Lower lobe of right lung (tissue), 2 donors: ENCODE data around the gene RFTN1. TPM values are rescaled to one million over a fixed set of nuclear protein-coding genes. Genes with fewer than 3 reads are reported as not detected.
"Not testable (repeated sequence)": the region's sequence is repeated elsewhere in the genome, so short reads cannot be mapped to it uniquely, and the experiment has no call there.

Source experiments
- ATAC-seq, 2 donors: fragments of 200-7000 bp; cut with Tn5 transposase; one replicate each; pipeline ENCODE4 v1.9.1; 2020 to 2022; ENCODE audit warnings: mild to moderate bottlenecking in 2 of 2, moderate library complexity in 2 of 2
- DNase-seq: peaks from one replicate; pipeline ENCODE4 v3.0.0-alpha.2; 2020
- H3K27ac ChIP-seq: fragments of 200-600 bp; one replicate; pipeline ENCODE4 v1.8.0; 2022
- H3K27me3 ChIP-seq: fragments of 200-600 bp; one replicate; pipeline ENCODE4 v1.8.0; 2022; ENCODE audit warnings: low read depth
- H3K36me3 ChIP-seq: fragments of 200-600 bp; one replicate; pipeline ENCODE4 v1.8.0; 2022; ENCODE audit warnings: mild to moderate bottlenecking
- H3K4me1 ChIP-seq: fragments of 200-600 bp; one replicate; pipeline ENCODE4 v1.8.0; 2022
- H3K4me3 ChIP-seq: fragments of 200-600 bp; one replicate; pipeline ENCODE4 v1.8.0; 2022; ENCODE audit warnings: mild to moderate bottlenecking
- H3K9me3 ChIP-seq: fragments of 200-600 bp; one replicate; pipeline ENCODE4 v1.8.0; 2022
- CTCF ChIP-seq: fragments of 200-600 bp; IDR thresholded peaks from one replicate; pipeline ENCODE4 v1.8.0; 2022; ENCODE audit warnings: antibody characterized with exemption, mild to moderate bottlenecking
- intact Hi-C: fragments of 100-400 bp; cut with DNase I; formaldehyde crosslinking; loops from one replicate; pipeline ENCODE4 v1.11.0; 2022
- total RNA-seq: library from RNA; stranded (reverse); fragmentation: NEBNext Ultra II Directional; extraction: Animal tissue kit (Norgen Biotek cat#: 25700); gene quantifications from one replicate; pipeline ENCODE4 v1.2.1, GENCODE V29; 2021
- donor health status: DM: no; HTN: yes; CAD: no; lungs with severe emphysema.

Gene RFTN1
- total RNA-seq, 1 donor from 2014 or later = 58.2 TPM

GRCh38 chr3:16494814-16495431 is 18.6 kb downstream of the RFTN1 start:
- H3K4me3 ChIP-seq = no peak overlapping the region
- TF ChIP-seq CTCF = no peak
- ATAC-seq (no peak), DNase-seq (no peak)
- intact Hi-C loops = no loop called here
- no peaks in the 10 kb centered on the region for H3K27me3 ChIP-seq
- peaks cover 5% of the 10 kb centered on the region for H3K36me3 ChIP-seq
- H3K4me1 ChIP-seq = peaks cover 38% of the 10 kb centered on the region
- no peaks in the 10 kb centered on the region for H3K9me3 ChIP-seq
- no peak overlapping the region for H3K27ac ChIP-seq

- no peak overlapping the region for H3K27ac ChIP-seq
Measured at GRCh38 chr3:16494094-16494493, 19.4 kb downstream of the RFTN1 start.

GRCh38 chr3:16490062-16490619 is 23.4 kb downstream of the RFTN1 start:
- Histone ChIP-seq H3K4me3 (no peak overlapping the region), H3K27me3 (no peaks in the 10 kb centered on the region), H3K27ac (peak overlapping the region; percentile 63), H3K36me3 (peaks cover 28% of the 10 kb centered on the region), H3K9me3 (no peaks in the 10 kb centered on the region), H3K4me1 (peaks cover 26% of the 10 kb centered on the region)
- intact Hi-C loops = no loop called here
- DNase-seq (no peak), ATAC-seq (peak in 1 of 2 donors; percentile 36)
- no peak for TF ChIP-seq CTCF

More at GRCh38 chr3:16494094-16494493, 19.4 kb downstream of the RFTN1 start:
- peaks cover 11% of the 10 kb centered on the region for H3K36me3 ChIP-seq
- peaks cover 39% of the 10 kb centered on the region for H3K4me1 ChIP-seq
- no peaks in the 10 kb centered on the region for H3K9me3 ChIP-seq
- intact Hi-C loops = no loop called here
- H3K4me3 ChIP-seq = no peak overlapping the region
- no peak for DNase-seq
- no peak for ATAC-seq
- no peaks in the 10 kb centered on the region for H3K27me3 ChIP-seq
- no peak for TF ChIP-seq CTCF

- intact Hi-C loops, H3K27me3 ChIP-seq, DNase-seq, H3K9me3 ChIP-seq, H3K4me3 ChIP-seq: not testable (repeated sequence)
- peak; percentile 70 to 85 for ATAC-seq
- Histone ChIP-seq H3K27ac (peak overlapping the region; percentile 63), H3K4me1 (peaks cover 26% of the 10 kb centered on the region), H3K36me3 (peaks cover 28% of the 10 kb centered on the region)
Measured at GRCh38 chr3:16489326-16490061, 24.0 kb downstream of the RFTN1 start.

GRCh38 chr3:16488637-16489036 is 24.9 kb downstream of the RFTN1 start:
- intact Hi-C loops = no loop called here
- no peak for TF ChIP-seq CTCF
- H3K27me3 ChIP-seq = no peaks in the 10 kb centered on the region
- no peak overlapping the region for H3K27ac ChIP-seq
- ATAC-seq (no peak), DNase-seq (no peak)
- peaks cover 35% of the 10 kb centered on the region for H3K4me1 ChIP-seq
- peaks cover 28% of the 10 kb centered on the region for H3K36me3 ChIP-seq
- no peak overlapping the region for H3K4me3 ChIP-seq
- no peaks in the 10 kb centered on the region for H3K9me3 ChIP-seq
